Measurements from ENCODE around the gene EIF4E3.

Gene EIF4E3

GRCh38 chr3:71725271-71725991, at the start of gene EIF4E3:
Gene EIF4E3, minus strand, starts transcription at chr3:71725402. Its CDS starts 35 bp downstream, at chr3:71725367.
- DNase-seq (ENCODE audit: low read depth), result no peak

GRCh38 chr3:71771884-71772283, 46.7 kb upstream of the EIF4E3 start:
- DNase-seq (ENCODE audit: low read depth), result no peak

- DNase-seq (ENCODE audit: low read depth), result no peak
These were observed 45.9 kb upstream of the EIF4E3 start for GRCh38 chr3:71771126-71771525.

DNA sequence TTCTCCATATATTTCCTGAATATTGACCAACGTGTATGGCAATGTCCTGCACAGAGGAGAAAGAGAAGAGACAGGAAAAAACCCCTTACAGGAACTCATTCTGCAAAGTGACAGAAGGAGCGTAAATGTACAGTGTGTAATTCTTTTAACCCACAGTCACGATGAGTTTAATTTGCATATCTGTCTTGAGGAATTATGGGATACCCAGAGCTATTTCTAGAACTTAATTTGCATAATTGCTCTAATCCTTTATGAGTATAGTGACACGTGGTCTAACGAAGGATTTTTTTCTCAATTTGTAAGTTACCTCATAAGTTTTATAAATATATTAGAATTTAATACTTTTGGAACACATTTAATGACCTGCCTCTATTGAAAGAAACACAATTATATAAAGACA, 38.2 kb upstream of the EIF4E3 start:
- DNase-seq (ENCODE audit: low read depth), result no peak

GRCh38 chr3:71760140-71760539, 34.9 kb upstream of the EIF4E3 start:
- no peak for DNase-seq (ENCODE audit: low read depth)

DNA sequence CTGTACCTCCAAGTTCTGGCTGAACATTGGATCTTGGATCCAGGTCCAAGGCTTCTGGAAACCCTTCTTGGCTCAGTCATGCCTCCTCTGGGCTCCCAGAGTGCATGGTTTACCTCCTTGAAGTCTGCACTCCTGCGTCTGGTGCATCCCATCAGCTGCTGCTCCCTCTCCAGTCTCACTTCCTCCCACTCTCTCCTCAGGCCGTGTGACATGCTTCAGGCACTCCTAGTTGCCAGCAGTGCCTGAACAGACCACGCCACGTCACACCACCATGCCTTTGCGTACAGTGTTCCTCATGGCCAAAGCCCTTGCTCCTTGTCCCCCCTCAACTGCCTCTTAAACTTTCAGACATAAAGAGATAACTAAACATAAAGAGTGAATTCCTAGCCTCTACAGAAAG, 34.2 kb upstream of the EIF4E3 start:
- no peak for DNase-seq (ENCODE audit: low read depth)

- DNase-seq (ENCODE audit: low read depth), result no peak
These were observed 32.9 kb upstream of the EIF4E3 start for GRCh38 chr3:71758091-71758490.

- no peak for DNase-seq (ENCODE audit: low read depth)
These were observed 29.5 kb upstream of the EIF4E3 start for GRCh38 chr3:71754610-71755253.

GRCh38 chr3:71753701-71754609, 28.8 kb upstream of the EIF4E3 start, which contains the start of gene GPR27:
Gene GPR27, plus strand, starts transcription at chr3:71753855. Its CDS starts 195 bp downstream, at chr3:71754050.
- DNase-seq (ENCODE audit: low read depth), result no peak

GRCh38 chr3:71752831-71753700, 27.9 kb upstream of the EIF4E3 start:
- DNase-seq (ENCODE audit: low read depth), result no peak

DNA sequence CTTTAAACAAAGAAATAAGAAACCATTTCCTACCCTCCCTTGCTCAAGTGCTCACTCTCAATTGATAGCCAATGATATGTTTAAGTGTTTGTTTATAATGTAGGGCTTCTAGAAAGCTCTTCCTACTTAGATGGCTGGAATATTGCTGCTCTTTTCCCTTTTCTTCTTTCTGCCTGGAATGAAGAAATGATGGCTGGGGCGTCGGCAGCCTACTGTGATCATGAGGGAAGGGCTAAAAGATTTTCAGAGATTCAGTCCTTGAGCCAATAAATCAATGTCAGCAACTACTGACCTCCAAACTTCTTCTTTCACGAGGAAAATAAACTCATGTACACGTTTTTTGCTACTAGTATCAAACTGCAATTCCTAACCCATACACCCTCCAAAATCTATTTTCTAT, 26.4 kb upstream of the EIF4E3 start:
- no peak for DNase-seq (ENCODE audit: low read depth)

DNA sequence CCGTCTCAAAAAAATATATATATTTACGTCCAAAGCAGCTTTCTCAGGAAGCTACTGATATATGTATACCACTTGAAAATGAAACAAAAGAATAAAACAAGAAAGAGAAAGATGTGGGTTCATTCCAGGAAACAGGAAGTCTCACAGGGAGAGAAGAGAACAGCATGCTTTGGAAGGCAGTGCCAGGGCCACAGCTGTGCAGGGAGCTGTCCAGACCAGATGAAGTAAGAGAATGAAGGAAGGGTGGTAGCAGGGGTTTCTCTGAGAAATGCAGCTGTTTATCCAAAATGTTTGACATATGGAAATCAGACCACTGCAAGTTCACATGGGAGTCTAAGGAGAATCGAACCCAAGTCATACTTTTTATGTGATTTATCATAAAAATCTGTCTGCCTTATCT, 19.5 kb upstream of the EIF4E3 start:
- DNase-seq (ENCODE audit: low read depth), result no peak

GRCh38 chr3:71742621-71743020, 17.4 kb upstream of the EIF4E3 start:
- DNase-seq (ENCODE audit: low read depth), result no peak

GRCh38 chr3:71734881-71735280, 9.7 kb upstream of the EIF4E3 start:
- DNase-seq (ENCODE audit: low read depth), result no peak

GRCh38 chr3:71733319-71733718, 8.1 kb upstream of the EIF4E3 start:
- no peak for DNase-seq (ENCODE audit: low read depth)

DNA sequence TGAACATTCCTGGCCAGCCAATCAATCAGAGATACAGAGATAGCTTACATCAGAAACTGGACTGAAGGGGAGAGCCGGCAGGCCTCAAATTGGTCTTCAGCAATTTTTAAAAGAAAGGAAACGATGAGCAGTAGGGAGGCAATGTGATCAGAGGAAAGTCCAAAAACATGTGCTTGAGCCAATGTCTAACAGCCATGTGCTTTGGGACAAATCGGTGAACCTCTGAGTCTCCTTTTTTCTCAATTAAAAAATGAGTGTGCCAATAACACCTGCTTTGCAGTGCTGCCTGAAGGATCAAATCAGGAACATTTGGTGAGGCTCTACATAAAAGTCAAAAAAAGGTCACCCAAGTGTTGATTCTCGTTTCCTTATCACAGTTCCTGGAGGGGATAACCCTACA, 7.4 kb upstream of the EIF4E3 start:
- DNase-seq (ENCODE audit: low read depth), result no peak

GRCh38 chr3:71728632-71729342, 3.6 kb upstream of the EIF4E3 start:
- no peak for DNase-seq (ENCODE audit: low read depth)

GRCh38 chr3:71726146-71726545, 944 bp upstream of the EIF4E3 start:
- no peak for DNase-seq (ENCODE audit: low read depth)

GRCh38 chr3:71724584-71725270, 475 bp downstream of the EIF4E3 start:
- DNase-seq (ENCODE audit: low read depth), result no peak

DNA sequence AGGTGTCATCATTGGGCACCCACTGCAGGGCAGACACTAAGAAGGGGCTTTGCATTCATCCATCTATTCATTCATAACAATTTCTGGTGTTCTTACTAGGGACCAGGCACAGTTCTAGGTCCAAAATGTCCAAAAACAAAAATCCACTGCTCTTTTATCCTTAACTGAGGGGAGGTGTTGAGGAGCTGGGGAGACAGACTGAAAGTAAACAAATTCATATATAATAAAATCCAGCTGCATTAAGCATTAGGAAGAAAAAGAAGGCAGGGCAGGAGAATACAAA, 1.1 kb downstream of the EIF4E3 start:
- DNase-seq (ENCODE audit: low read depth), result no peak
